ENCODE data around the gene LCA5.
"Not testable (repeated sequence)": the region's sequence is repeated elsewhere in the genome, so short reads cannot be mapped to it uniquely, and the experiment has no call there.

LCA5 gene

DNA sequence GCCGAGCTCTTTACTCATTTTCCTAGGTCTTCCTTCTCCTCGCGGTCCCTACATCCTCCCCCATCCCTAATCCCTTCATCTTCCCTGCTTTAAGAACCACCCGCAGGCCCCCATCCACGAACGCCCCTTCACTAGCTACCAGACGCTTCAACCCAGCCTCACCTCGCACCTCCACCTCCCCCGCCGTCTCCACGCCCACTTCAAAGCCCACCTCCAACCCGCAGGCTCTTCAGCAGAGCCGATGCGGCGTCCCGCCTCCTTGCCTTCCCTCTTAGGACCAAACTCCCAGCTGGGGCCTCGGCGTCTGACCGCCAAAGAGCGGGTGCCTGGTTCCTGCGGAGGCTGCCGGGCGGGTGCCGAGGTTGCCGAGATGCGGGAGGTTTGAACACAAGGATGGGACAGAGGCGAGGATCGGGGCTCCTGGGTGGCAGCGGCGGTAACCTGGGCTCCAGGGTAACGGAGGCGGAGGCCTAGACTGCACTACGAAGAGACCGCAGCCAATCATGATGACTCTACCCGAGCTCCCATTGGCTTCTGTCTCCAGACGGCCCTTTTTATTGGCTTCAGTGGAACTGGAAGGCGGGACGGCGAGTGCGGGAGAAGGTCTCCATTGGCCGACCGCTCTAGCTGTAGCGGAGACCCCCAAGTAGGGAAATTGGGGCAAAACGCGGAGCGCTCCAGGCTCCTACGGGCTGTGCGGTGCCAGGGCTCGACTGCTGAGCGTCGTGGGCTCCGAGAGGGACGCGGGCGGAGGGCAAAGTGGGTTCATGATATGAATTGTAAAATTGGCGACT is at the start of gene LCA5:
LCA5 (minus strand) TSS at position 477 of the 794 bp plus-strand sequence. CDS start 18,536 bp downstream, outside the sequence.
- peak; percentile 87 for DNase-seq

GRCh38 chr6:79586548-79586947 is 49.3 kb upstream of the LCA5 start:
- no peak for DNase-seq

DNA sequence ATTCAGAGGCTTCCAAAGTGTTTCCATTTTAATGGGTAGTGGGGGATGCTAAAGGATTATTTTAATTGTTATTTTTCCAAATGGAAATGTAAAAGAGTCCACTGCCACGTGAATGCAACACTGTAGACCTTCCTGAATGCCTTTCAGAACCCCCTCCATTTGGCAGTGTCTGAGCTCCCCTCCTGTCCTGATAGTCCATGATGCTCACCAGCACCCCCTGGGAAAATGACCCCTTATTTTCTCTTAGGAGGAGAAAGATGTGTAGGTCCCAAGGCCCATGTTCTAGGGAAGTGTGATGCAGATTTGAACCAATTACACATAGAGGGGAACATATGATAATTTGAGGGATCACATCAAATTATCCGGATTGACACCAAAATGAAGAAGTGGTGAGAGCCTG is 47.1 kb upstream of the LCA5 start:
- DNase-seq, result no peak

- not testable (repeated sequence) for DNase-seq
These were observed 40.7 kb upstream of the LCA5 start for GRCh38 chr6:79577926-79578325.

DNA sequence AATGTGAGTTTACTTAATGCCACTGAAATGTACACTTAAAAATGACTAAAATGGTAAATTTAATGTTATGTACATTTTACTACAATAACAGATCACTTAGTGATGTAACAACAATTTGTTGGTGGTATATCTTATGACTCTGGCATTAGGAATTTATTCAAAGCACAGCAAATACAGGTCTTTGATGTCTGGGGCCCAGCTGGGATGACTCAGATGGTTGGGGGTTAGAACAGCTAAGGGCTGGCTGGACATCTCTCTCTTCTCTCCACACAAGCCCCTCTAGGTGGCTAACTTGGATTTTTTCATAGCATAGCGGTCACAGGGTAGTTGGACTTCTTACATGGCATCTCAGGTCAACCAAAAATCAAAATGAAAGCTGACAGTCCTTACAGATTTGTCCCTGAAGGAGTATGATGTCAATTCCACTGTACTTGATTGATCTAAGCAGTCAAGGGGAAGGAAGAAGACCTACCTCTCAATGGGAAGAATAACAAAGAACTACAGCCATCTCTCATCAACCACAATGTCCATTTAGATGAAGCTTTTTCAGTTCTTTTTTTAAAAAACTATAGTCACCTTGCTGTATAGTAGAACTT is 37.5 kb upstream of the LCA5 start:
- DNase-seq, result no peak

DNA sequence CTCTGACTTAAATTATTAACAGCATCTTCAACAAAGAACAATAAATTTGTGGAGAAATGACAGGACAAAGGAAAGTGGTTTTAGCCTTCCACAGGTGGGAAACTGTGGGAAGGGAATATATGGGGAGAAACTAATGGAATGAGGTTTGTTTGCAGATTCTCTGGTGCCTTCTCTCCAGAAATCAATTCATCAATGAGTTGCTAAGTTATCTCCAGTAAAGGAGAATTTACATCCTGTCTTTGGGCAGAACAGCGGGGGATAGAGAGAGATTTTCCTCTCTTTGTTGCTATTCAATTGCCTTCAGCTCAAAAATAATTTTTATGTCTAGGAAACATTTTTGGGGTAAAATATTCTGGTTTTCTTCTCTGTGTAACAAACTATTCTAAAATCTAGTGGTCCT is 36.9 kb upstream of the LCA5 start:
- DNase-seq, result no peak

DNA sequence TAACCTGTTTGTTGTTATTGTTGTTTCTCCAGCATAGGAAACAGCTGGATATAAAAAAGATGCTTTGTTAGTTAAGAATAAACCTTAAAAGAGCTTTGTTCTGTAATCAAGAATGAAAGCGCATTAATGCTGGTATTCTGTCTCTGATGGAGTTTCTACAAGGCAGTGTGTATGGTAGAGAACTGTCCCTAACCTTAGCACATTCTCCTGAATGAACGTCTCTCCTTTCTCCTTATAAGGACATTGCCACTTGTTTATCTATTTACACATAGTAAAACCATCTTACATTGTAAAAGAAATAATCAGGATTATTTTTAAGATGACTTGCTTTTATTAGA is 33.8 kb upstream of the LCA5 start:
- no peak for DNase-seq

GRCh38 chr6:79570129-79571029 is 33.1 kb upstream of the LCA5 start:
- DNase-seq, result peak; percentile 32

GRCh38 chr6:79568996-79569395 is 31.8 kb upstream of the LCA5 start:
- no peak for DNase-seq

GRCh38 chr6:79564636-79565035 is 27.4 kb upstream of the LCA5 start:
- DNase-seq, result no peak

DNA sequence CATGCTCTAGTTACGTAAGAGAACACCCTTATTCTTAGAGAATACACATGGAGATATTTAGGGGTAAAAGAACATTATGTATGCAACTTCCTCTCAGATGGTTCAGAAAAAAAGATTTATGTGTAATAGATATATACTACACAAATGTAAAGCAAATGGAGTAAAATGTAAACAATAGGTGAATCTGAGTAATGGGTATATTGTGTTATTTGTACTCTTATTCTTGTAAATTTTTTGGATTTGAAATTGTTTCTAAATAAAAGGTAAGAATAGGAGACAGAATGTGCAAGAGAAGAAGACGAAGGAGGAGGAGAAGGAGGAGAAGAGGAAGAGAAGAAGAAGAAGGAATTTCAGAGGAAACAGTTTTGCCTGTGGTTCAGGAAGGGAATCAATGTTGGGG is 22.5 kb upstream of the LCA5 start:
- no peak for DNase-seq

DNA sequence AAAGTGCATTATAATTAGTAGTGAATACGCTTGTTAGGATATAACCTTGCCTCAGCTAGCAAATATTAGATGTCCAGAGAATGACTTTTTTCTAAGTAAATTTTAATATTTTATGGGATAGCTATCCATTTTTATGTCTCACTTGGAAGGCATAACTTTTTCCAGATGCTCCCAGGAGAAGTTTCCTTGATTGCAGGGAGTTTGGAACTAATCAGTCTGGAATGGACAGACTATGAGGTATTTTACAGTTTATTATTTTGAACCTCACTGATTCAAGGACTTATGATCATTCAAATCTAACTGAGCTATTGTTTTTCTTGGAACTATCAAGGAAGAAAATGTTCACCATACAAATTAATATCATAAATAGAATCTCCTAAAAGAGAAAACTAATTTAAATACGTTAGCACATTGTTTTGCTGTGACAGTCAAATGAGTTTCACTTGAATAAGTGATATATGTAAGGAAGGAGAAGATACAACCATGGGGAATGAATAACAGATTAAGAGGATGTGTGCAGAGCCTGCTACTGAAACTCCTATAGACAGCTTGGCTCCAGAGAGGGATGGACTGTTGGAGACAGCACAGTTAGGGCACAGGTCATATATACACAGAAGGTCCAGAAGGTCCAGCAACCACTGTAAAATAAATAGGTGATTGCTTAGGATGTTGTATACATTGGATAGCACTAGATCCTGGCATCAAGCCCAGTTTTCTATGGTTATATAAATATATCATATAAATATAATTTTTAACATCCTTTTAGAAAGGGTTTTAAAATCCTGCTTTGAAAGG is 20.6 kb upstream of the LCA5 start:
- no peak for DNase-seq

GRCh38 chr6:79554305-79554704 is 17.1 kb upstream of the LCA5 start:
- no peak for DNase-seq

- no peak for DNase-seq
These were observed 14.2 kb upstream of the LCA5 start for GRCh38 chr6:79551401-79551800.

- DNase-seq, result no peak
These were observed 11.1 kb upstream of the LCA5 start for GRCh38 chr6:79548304-79548703.

DNA sequence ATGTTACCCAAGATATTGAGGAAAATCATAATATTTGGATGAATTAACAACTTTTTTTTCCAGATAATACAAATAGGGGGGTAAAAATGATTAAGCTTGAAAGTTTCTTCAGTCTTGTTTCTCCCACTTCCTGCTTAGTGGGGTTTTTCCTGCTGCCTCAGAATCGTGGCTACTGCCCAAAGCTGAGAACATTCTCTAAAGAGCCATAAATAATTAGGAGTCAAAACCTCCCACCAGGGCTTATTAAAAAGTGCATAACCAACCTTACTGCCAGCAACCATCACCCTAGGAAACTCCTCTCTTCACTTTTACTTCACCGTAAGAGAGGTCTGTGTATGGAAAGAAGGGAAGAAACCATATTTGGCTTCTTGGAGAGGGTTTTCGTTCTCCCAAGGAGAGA is 9.0 kb upstream of the LCA5 start:
- no peak for DNase-seq

DNA sequence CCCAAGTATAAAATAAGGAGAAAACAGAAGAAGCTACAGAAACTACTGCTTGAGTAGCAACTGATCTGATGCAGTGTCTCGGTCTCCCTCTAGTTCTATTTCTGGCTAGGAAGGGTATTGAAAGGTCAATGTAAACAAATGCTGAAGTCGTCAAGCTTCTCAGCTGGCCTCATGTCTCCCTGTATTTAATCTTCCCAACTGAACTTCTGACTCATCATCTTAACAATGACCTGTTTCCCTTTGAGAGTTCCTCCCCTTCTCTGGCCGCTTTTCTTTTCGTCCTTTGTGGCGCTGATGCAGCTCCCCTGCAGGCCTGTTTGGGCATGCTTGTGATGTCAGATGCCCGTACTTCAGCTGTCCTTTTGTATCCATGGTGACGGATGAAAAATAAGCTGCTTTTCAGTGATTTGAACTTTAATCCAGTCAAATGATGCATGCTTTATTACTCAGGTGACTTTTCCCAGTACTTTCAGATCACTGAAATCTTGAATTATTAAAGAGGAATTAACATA is 7.8 kb upstream of the LCA5 start:
- DNase-seq, result peak; percentile 43

- no peak for DNase-seq
These were observed 7.2 kb upstream of the LCA5 start for GRCh38 chr6:79544299-79544927.

- DNase-seq, result no peak
These were observed 6.7 kb upstream of the LCA5 start for GRCh38 chr6:79543886-79544285.

- DNase-seq, result no peak
These were observed 6.2 kb upstream of the LCA5 start for GRCh38 chr6:79543411-79543810.

- DNase-seq, result no peak
These were observed 1.1 kb upstream of the LCA5 start for GRCh38 chr6:79538106-79538971.
